ENCODE measurements around the gene BOD1L1.

The BOD1L1 gene

DNA sequence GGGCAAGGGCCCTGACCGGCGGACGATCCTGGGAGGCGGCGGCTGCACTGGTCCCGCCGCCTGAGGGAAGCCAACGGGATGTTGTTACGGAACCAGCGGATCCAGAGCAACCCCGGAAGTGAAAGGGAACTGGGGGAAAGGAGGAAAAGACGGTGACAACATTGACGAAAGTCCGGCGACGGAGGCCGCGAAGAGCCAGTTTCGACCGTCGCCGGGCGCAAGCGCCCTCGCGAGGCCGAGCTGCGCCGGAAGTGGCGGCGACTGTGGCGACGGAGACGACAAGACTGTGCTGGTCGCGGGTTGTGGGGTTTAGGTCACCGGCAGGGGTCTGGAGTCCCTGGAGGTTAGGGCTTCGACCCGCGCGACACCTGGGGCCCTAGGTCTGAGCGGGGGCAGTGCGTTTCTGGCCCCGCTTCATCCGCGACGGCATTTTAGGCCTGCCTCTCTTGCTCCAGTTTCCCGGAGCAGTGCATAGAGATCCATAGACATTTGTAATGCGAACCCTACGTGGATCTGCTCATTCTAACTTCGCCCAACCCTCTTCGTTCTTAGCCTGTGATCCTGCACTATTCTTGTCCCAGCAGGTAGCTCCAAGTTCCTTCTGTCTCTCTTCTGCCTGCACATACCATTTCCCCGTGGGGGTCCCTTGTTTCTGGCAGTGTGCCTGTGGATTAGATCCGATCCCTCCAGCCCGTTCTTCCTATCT lies at the start of gene BOD1L1:
Gene BOD1L1 (minus strand): TSS at position 120 of the 706 bp plus-strand sequence. CDS start 138 bp downstream, outside the sequence.
- peak; percentile 79 for DNase-seq

DNA sequence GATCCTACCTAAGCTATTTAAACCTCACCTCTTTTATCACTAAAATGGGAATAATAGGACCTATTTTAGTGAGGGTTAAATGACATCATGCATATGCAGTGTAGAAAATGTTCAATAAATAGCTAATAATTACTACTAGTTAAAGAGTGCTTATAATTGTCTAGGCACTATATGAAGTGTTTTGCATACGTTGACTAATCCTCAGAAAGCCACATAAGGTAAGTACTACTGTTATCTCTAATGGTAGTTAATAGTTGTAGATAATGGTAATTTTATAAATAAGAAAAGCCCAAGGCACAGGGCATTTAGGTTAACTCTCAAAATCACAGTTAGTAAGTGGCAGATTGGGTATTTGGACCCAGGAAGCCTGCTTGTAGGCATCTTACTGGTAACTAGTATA lies 47.4 kb upstream of the BOD1L1 start:
- DNase-seq = no peak

DNA sequence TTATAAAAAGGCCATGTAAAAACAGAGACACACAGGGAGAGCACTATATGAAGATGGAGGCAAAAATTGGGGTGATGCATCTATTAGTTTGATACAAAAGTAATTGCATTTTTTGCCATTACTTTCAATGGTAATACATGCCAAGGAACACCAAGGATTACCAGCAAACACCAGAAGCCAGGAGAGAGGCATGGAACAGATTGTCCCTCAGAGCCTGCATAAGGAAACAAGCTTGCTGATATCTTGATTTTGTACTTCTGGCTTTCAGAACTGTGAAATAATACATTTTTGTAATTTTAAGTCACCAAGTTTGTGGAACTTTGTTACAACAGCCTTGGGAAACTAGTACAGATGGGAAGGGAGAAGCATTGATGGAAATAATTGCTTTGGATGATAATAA lies 45.6 kb upstream of the BOD1L1 start:
- DNase-seq = no peak

DNA sequence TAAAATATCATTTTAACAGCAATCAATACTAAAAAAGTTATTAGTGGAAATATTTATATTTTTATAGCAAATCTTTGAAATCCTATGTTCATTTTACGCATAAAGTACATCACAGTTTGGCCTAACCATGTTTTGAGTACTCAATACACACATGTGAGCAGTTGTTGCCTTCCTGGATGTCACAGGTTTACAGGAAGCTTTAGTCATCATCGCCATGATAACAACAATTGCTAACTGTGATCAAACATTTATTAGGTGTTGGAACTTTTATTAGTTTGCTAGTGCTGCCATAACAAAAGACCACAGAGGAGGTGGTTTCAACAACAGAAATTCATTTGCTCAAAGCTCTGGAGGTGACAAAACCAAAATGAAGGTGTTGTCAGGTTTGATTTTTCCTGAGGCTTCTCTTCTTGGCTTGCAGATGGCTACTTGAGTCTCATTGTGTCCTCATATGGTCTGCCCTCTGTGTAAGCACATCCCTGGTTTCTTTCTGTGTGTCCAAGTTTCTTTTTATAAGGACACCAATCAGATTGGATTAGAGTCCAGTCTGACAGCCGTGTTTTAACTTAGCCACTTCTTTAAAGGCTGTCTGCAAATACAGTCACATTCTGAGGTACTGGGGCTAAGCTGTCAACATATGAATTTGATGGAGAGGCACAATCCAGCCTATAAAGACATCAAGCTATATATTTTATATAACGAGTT lies 43.1 kb upstream of the BOD1L1 start:
- DNase-seq = no peak

DNA sequence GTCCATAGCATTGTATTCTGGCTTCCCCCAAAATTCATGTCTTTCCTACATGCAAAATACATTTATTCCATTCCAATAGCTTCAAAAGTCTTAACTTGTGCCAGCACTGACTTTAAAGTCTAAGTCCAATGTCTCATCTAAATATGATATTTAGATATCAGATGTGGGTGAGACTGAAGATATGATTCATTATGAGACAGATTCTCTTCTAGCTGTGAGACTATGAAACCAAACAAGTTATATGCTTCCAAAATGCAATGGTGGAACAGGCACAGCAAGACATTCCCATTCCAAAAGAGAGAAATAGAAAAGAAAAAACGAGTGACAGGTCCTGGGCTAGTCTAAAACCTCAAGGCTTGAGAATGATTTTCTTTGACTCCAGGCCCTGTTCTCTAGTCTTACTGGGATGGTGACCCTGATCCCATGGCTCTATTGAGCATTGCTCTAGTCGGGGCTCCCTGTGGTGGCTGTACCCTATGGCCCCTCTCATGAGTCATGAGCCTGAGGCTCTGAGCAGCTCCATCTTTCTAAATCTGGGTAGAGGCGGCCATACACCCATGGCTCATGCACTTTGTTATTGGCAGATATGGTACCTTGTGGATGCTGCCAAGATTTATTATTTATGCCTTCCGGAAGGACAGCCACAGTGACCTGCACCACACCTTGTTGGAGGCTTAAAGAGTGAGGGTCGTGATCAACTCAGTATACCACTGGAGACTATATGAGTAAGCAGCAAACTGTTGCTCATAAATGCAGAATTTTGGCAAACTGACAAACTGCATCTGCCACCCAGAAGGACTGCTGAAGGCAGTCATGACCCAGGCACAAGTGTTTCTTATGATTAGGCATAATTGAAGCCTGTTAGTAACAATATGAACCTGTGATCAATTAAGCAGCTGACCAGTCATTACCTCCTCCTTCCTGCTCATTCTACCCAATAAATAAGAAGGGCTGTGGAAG lies 38.5 kb upstream of the BOD1L1 start:
- DNase-seq = no peak

DNA sequence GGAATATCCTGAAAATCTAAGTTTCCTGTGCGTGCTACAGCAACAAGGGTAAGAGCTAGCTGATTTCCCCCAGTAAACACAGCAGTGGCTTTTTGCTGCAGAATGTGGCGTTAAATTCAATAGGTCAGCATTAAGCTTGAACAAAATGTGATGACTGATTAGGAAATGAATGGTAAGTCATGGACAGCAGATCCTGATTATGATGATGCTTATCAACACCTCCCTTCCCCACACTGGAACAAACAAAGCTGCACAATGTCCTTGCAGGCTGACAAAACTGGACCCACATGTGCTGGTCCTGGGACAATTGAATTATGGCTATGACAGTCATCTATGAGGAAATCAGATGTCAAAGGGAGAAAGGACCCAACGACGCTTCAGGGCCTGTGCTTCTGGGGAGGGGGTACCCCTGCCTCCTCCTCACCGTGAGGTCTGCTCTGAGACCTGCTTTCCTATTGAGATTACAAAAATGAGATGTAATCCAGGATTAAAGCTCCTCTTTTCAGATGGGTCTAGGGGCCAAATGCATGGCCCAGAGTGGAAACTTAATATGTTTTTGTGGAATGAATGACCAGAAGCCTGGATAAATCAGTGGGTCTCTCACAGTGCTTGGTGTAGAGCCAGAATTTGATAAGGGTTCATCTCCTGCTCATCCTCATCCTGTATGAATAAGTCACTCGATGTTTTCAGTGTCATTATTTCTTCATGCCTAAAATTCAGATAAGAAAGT lies 32.0 kb upstream of the BOD1L1 start:
- no peak for DNase-seq

DNA sequence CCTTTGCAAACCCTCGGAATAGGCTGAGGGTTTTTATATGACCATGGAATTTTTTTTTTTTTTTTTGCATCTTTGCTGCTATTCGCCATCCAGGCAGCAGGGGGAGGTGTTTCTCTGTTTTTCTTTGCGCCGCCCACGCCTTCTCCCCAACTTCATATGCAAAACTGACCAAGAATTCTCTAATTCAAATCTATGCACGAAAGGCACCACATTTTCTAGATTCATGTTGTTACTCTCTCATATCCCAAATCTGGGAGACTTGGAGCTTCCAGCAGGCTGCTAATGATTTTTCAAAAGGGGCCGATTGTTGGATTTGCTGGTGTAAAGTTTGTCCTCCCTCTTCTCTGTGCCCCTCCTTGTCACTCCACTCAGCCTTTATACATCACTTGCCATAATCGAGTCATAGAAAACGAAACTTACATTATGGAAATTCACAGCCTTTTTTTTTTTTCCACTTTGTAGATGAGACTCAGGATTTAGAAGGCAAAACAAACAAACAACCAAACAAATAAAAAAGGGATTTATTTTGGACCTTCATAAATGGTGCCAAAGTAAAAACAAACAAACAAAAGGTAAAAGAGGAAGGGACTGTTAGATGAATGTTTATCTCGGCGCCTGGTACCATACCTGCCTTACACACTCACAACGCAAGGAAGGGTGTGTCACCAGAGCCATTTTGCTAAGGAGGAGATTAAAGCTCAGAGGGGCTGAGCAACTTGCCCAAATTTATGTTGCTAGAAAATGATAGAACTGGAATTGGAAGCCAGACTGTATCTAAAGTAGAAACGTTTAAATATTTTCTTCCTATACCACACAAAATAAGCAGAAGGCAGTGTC lies 29.3 kb upstream of the BOD1L1 start:
- peak; percentile 73 for DNase-seq

DNA sequence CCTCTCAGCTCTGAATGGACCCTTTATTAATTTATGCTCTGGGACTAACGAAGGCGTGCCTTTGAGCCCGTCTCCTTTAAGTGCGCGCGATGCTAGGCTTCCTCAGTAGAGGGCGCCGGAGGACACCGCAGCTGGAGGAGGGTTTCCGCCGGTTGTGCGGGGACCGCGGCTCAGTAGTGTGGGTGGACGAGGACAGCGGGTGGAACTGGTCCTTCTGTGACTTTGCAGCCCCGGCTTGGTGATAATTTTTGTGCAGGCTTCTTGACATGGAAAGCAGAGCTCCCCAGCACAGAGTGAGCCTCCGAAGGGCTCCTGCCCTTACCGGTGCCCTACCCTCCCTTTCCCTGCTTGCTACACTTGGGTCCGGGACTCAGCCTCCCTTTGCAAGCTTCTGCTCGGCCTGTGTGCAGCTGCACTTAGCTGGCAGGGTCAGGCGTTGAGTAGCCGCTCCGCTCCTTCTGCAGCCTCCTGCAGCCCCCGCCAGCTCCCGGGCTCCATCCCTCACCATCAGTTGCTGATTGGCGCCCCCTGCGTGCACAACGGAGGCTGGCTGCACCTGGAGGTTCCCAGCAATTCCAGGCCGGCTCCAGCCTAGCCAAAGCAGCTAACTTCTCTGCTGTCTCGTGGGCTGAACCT lies 26.8 kb upstream of the BOD1L1 start:
- DNase-seq = peak; percentile 77

DNA sequence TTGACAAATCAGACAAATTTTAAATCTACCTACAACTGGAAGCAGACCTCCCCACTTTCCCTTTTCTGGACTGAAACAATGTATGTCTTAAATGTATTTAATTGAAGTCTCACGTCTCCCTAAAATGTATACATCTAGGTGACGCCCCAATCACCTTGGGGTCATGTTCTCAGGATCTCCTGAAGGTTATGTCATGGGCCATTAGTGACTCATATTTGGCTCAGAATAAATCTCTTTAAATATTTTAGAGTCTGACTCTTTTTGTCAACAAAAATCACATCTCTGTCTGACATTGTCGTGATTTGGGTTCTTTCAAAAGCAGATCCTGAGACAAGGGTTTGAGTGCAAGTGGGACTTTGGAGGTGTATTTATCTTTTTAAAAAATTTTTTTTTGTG lies 26.2 kb upstream of the BOD1L1 start:
- DNase-seq = no peak

DNA sequence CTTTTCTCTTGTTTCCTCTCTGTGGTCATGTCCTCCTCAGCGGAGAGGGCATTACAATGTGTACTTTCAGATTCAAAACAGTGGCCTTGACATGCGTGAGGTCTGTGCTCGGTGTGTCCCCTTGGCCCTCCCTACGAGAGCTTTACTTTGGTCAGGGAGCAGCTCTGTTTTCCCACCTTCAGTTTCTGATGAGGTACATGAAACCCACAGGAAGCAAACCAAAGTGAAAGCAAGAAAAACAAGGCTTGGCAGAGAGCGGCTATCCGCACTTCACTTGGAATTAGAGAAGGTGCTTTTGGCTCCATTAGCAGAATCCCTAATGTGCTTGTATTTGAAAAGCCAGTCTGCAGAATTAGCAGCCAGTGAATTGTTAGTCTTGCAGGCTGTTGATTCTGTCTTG lies 19.5 kb upstream of the BOD1L1 start:
- DNase-seq = no peak

DNA sequence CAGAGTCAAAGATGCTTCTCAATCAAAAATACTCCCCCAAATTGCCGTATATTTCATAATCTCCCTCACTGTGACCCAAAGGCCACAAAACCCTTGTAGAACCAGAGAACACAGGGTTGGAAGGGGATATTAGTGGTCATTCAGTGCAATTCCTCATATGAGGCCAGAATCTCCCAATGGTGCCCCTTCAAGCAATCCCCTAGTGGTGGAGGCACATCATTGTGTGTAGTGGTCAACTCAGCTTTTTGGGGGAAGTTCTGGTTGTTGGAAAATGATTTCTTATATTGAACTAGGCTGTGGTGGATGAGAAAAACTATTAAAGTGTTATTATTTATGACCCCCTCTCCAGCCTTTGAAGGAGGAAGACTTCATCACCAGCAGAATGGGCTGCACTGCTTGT lies 17.6 kb upstream of the BOD1L1 start:
- DNase-seq = no peak

DNA sequence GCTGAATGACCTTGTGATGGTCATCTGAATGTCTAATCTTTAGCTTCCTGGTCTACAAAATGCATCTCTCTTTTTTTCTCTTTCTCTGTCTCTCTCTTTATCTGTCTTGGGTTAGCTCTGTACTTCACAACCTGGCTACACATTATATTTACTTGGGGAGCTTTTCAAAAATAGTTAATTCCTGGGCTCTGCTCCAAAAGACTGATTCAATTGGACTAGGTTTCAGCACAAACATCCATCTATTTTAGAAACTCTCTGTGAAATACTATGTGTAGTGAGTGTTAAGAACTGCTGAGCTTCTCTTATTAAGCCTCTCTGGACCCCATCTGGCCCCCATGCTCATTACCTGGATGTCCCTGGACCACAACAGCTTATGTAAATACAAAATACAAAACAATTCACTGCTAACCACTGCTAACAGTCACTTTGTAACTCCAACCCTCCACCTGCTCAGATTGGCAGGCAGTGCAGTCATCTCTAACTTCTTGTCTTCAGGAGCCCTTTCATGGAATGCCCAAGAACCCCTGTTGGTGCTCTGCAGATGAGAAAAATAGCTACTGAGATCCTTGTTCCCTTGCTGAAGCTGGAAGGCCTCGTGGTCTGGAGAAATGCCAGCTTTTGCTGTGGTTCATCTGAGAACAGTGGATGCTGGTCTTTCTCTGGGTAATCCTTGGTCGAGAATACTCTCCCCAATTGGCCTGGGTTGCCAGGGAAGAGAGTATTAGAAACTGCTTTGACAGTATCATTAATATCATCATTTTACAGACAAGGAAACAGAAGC lies 14.8 kb upstream of the BOD1L1 start:
- DNase-seq = no peak

DNA sequence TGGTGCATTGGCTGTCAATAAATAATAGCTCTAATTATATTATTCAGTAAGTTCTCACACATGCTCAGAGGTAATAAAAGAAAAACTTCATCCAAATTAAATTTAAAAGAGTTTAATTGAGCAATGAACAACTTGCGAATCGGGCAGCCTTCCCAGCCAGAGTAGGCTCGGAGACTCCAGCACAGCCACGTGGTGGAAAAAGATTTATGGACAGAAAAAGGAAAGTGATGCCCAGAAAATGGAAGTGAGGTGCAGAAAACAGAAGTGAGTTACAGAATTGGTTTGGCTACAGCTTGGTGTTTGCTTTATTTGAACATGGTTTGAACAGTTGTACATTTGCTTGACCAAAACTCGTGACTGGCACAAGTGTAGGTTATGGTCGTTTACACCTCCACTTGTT lies 13.6 kb upstream of the BOD1L1 start:
- no peak for DNase-seq

DNA sequence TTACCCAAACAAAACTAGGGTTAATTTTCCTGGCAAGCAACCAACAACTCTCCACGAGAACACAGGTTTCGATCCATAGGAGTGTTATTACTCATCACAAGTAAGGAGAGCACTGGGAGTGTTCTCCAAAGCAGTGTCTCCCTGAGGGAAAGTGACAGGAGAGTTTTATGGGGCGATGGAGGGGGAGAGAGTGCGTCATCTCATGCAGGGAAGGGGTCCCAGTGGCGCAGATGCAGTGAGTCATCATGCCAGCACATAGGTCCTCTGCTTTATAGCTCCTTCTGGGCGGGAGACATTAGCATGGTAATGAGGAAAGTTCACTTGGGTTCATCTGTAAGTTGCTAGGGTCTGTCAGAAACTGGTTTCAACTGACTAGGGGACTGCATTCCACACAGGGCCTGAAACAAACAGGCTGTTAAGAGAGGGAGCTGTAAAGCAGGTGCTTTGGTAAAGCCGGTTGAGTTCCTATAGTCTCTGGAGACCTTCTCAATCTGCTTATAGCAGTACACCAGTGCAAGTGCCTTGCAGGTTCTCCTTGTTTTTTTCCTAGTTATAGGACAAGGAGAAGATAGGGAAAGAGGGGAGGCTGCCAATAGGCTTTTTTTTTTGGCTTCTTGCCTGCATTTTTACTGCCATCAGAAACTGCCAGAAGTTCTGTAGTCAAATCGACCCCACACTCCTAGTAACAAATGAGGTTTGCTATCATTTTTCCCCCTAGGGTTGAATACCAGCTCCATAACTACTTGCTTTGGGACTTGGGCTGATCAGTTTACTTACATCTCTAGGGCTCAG lies 12.8 kb upstream of the BOD1L1 start:
- no peak for DNase-seq

DNA sequence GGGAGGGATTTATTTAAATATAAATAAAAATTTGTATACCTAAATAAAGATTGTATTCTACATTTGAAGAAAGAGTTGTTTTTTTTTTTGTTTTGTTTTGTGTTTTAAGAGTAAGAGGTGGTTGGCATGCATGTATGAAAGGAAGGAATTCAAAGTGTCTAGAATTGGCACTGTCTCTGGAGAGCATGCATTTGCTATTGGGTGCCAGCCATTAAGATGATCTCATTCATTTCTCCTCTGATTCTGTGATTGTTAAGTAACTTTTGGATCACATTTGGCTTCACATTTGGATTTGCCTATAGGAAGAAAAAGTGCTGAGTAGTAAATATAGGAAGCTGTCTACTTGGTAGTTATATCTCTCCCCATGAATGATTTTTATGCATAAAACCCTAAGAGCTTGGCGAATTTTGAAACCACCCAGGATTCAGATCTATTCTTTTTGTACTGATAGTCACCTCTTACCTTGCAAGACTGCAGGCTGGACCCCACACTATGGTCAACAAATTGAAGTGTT lies 7.8 kb upstream of the BOD1L1 start:
- no peak for DNase-seq

DNA sequence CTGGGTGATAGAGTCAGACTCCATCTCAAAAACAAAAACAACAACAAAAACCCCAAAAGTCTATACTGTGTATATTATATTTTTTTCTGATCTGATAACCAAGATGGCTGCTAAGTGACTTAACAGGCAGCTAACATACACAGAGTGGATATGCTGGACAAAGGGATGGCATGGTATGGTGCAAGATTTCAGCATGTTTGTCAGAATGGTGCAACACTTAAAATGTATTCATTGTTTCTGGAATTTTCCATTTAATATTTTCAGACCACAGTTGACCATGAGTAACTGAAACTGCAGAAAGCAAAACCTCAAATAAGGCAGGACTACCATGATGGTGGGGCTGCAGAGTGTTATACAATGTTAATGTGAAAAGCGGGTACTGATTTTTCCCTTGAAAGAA lies 6.1 kb upstream of the BOD1L1 start:
- no peak for DNase-seq

DNA sequence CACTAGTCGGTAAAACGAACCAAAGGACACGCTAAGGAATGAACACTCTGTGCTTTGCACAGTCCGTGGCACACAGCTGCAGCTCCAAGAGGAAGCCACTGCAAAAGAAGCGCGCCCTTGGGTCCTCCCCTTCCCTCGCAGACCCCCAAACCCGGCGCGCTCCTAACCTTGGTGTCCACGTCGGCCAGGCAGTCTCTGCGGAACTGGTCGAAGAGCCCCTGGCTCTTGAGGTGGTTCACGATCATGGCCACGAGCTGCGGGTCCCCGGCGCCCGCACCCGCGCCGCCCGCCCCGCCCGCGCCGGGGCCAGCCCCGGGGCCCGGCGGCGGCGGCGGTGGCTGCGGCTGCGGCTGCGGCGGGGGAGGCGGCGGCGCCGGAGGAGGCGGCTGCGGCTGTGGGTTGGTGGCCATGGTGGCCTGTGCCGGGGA lies 333 bp downstream of the BOD1L1 start:
- DNase-seq = no peak

DNA sequence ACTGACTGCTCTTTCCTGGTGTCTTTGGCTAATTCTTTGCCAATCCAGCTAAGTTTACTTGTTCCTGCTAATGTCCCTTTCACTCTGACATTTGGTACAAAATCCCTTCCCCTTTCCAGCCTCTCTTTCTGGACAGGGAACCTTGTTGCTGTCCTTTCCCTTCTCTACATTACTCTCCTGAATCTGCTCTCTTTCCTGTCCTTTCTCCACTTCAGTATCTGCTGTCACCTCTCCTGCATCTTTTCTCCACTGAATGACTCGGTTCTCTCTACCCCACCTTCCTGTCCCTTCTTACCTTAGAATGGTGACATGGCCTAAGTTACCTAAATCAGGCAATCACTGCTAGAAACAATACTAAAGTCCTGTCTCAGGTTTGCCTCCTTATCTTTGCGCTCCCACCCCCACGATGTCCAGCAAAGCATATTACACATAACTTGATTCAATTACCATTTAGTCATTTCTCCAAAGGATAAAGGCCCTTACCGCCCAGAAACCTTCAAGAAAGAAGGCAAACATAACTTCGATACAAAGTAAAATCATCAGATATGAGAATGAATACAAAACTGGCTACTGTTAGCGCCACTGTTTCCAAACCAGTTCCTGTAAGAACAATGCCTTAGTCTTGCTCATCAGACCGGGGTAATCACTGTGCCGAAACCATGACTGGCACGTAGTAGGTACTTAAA lies 890 bp downstream of the BOD1L1 start:
- DNase-seq = no peak

All from activated CD8-positive, alpha-beta memory T cell treated with anti-CD3 and anti-CD28 coated beads, Interleukin-2, amount 50 U/mL, for 4 hours (primary cell).